ENCODE data around the gene KSR2.

Gene KSR2

DNA sequence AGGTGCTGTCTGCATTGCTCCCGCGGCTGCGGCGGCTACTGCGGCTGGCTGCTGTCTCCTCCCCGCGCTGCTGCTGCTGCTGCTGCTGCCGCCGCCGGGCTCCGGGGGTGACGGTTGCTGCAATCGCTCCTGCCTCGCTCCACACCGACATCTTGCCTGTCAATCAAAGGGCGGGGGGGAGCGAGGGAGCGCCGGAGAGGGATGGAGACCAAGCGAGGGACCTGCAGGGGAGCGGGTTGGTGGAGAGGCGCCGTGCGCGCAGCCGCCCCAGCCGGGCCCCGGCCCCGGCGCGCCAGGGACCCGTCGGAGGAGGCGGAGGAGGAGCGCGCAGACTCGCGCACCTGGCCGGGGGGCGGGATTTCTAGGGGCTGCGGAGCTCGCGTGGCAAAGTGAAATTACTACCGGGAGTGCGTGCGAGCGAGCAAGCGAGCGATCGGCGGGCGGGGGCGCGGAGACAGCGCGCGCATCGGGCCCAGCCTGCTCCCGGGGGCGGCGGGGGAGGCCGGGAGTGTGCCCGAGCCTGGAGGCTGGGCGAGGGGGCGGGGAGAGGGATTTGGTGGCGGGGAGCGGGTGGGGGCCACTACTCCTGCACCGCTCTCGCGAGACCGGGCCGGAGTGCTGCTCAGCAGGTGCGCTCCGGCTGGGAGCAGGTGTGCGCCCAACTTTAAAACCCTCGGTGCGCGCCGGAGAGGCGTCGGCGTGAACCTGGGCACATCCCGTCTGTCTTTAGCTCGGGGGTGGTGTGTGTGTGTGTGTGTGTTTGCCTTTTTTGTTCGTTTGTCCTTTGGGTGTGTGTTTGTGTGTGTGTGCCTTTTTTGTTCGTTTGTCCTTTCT lies at the start of gene KSR2:
KSR2 (minus strand) TSS at position 165 of the 834 bp plus-strand sequence. CDS start 735 bp downstream, outside the sequence.
- DNase-seq: peak; percentile 59 to 63

DNA sequence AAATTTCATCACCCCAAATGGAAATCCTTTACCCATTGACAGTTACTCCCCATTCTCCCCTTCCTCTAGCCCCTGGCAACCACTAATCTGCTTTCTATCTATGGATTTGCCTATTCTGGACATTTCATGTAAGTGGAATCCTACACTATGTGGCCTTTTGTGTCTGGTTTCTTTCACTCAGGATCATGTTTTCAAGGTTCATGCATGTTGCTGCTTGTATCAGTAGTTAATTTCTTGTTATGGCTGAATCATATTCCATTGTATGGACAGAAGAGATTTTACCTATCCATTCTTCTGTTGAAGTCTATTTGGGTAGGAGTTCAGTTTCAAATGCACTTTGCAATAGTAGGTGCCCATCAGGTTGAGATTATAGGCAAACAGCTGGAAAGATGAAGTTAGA lies 49.1 kb upstream of the KSR2 start:
- DNase-seq: no peak

DNA sequence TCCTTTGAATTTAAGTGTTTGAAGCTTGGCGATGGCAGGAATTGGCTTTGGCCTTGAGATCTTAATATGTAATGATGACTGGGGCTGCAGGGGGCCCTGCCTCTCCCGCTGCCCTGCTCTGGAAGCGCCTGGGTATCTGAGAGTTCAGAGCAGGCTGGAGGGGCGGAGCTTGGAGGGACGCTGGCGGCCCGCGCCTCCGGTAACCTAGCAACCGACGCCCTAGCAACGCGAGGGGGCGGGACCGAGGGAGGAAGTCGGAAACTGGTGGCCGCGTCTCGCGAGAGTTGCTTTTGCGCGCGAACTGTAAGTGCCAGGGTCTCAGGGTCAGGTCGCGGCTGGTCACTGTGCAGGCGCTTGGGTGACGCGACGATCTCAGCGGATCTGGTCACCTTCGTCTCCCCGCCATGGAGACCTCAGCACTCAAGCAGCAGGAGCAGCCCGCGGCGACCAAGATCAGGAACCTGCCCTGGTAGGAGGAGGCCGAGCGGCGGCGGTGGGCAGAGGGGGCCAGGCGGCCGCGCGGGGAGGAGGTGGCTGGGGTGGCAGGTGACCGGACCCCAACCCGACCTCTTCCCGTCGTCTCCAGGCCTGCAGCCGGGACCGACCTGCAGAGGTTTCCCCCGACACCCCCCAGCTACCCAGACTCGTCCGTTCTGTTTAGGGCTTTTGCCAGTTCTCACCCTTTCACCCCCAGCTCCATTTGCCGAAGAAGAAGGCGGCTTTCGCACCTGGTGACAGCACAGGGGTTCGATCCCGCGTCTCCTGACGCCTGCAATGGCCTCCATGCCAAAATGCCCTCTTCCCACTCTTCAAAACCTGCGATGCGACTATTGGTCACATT lies 47.9 kb upstream of the KSR2 start, which contains the start of gene RFC5:
RFC5 (plus strand) TSS at position 280 of the 841 bp plus-strand sequence; CDS start at position 405, 125 bp downstream.
- DNase-seq: peak; percentile 98

DNA sequence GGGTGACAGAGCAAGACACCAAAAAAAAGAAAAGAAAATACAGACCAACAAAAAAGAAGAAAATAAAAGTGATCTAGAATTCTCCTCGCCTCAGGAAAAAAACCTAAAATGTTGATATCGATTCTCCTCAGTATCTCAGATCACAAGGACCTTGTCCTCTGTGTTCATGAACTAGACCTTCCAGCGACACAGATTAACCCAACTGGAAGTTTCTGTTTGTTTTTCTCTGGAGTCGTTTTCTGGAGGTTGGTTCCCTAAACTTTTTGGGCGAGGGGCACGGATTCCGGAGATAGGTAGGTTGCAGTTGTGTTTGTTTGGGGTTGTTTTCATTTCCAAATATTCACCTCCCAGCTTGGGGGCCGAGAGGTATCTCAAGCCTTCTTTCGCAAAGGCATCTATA lies 47.2 kb upstream of the KSR2 start:
- no peak for DNase-seq

DNA sequence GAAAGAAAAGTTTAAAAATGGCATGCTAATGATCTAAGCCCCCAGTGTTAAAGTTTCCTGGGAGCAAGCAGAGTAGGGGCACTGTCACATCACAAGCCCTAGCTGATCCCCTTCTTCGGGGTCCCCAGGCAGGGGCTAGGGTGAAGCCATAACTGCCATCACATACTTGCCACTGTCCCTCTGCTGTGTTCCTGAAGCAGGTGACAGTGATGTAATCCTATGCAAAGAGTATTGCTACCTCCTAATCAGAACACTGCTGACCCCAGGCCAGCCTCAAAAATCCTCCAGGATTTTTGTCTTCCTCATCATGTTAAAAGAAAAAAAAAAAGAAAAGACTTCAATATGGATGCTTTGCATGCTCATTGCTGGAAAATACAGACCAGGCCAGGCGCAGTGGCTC lies 46.5 kb upstream of the KSR2 start:
- no peak for DNase-seq

DNA sequence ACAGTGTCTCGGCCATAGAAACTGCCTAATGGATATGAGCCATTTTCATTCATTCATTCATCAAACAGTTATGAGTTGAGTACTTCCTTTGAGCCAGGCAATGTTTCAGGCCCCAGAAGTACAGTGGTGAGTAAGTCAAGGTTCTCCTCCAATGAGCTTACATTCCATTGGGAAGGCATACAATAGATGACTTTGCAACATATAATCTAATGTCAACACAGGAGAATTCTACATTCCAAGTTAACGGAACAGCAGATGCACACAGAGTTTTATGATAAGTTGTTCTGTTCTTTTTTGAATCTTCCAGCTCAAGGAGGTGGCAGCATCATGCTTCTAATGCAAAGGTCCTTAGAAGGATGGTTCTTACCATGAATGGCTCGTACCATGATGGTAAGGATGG lies 44.5 kb upstream of the KSR2 start:
- no peak for DNase-seq

DNA sequence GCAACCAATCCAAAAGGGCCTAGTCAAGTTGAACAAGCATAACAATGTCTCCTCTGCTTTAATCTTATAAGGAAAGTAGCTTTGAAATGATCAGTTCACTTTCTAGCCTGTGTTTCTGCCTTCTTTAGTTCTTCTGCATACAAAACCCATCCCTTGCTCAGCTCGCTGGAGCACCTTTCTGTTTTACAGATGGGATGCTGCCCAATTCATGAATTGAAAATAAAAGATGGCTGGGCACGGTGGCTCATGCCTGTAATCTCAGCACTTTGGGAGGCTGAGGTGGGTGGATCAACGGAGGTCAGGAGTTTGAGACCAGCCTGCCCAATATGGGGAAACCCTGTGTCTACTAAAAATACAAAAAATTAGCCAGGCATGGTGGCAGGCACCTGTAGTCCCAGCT lies 43.2 kb upstream of the KSR2 start:
- DNase-seq: no peak

DNA sequence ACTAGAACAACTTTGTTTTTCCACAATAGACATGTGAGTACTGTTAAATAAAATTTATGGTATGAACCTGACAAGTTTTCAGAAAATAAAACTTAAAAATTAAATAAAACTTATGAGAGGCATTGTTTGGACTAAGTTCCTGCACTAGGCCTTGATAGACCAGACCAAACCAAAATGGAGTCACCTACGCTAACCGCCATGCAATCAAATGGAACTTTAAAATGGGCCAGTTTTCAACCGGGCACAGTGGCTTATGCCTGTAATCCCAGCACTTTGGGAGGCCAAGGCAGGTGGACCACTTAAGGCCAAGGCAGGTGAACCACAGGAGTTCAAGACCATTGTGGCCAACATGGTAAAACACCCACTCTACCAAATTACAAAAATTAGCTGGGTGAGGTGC lies 42.6 kb upstream of the KSR2 start:
- DNase-seq: no peak

DNA sequence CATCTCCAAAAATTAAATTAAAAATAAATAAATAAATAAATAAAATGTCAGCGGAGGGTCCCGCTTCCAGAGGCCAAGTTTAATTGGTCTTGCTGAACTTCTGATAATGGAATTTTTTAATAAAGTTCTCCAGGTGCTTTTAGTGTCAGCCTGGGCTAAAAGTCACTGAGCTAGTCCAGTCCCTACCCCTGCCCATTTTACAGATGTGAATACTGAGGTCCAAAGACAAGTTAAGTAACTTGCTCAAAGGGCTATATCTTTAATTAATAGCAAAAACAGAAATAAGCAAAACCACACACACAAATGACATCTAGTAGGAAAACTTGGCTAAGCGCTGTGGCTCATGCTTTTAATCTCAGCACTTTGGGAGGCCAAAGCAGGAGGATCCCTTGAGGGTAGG lies 42.1 kb upstream of the KSR2 start:
- no peak for DNase-seq

DNA sequence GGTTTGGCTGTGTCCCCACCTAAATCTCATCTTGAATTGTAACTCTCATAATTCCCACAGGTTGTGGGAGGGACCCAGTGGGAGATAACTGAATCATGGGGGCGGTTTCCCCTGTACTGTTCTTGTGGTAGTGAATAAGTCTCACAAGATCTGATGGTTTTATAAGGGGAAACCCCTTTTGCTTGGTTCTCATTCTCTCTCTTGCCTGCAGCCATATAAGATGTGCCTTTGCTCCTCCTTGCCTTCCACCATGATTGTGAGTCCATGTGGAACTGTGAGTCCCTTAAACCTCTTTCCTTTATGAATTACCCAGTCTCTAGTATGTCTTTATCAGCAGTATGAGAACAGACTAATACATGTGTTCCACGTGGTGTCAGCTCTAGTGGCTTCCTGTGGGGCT lies 31.0 kb upstream of the KSR2 start:
- peak in 1 of 2 experiments; percentile 12 for DNase-seq

DNA sequence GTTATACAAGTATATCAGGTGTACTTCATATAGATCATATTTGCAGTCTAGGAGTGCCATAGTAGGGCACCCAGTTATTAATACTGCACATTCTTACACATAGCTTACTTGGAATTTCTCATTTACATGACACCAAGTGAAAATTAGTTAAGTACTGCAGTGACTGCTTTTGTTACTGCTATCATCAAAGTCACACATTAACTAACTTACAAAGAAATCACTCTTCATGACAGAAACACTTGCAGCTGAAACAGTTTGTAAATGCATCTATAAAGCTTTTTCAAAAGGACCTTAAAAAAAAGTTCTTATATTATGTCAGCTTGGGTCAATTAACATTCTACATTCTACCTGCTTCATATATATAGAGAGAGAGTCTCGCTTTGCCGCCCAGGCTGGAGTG lies 29.9 kb upstream of the KSR2 start:
- no peak for DNase-seq

DNA sequence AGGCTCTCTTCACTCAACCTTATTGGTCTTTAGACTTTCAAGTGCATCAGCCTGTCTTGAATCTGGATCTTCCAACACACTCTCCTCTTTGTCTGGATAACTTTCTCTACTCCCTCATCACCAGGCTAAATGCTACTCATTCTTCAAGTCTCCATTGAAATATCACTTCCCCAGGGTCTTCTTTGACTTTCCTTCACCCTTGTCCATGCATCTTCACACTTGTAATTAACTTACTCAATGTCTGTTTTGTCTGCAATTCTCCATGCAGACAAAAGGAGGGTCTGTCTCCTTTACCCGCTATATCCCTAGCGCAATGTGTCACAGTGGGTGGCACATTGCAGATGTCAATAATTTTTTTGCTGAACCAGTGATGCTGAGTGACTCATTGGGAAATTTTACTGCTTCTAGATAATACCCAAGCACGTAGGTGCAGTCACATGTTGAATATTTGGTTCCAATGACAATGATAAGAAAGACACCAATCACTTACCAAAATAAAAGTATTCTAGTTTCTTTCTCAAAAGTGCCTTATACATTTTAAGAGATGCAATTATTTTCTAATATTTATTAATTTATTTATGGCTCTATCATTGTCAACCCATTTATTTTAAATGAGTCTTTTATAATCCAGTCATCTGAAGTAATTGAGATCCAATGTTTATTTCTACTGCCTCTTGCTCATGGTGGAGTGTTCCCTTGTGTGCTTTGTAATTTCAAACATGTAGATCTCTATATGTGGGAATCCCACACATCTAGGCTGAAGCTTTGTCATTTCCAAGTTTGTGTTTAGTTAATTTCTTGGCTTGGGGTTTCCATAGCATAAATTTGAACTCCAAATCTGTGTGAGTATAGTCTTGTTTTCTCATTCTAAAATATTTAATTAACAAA lies 26.0 kb upstream of the KSR2 start:
- no peak for DNase-seq

DNA sequence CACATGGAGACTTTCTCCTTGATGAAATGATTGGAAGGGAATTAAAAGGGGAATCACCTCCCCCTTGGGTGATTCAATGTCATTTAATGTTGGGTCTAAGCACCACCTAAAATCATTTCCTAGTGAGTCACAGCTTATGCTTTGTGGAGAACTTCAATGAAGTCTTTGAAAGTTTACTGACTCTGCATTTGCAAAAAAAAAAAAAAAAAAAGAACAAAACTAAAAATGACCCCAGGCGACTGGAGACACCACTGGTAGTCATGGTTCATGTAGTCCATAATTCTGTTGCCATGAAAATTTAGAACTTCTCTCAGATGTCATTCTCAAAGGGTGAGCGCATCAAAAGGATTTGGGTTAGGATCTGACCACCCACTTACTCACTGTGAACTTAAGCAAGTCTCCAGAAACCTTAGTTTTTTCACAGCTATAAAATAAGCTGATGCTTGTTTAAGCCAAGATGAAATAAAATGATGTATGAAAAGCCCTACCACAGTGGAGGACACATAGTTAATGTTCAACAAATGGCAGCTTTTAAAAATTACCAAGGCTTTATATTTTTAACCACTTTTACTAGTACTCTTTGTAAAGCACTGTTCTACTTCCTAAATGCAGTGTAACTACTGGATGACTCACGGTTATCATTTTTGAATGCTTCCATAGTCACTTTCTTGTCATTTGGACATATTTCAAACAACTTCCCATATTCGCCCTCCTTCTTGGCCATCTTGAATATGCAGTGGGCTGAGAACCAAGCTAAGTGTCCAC lies 18.1 kb upstream of the KSR2 start:
- DNase-seq: no peak

DNA sequence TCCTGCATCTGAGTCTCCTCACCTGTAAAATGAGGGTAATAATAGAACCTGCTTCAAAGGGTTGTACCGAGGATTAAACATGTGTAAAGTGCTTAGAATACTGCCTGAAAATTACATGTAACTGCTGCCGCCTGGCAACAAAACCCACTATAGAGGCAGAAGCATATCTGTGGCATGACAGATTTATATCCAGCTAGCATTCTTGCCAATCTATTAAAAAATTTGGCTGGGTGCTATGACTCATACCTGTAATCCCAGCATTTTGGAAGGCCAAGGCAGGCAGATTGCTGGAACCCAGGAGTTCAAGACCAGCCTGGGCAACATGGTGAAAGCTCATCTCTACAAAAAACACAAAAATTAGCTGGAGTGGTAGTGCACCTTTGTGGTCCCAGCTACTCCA lies 16.4 kb upstream of the KSR2 start:
- DNase-seq: no peak

DNA sequence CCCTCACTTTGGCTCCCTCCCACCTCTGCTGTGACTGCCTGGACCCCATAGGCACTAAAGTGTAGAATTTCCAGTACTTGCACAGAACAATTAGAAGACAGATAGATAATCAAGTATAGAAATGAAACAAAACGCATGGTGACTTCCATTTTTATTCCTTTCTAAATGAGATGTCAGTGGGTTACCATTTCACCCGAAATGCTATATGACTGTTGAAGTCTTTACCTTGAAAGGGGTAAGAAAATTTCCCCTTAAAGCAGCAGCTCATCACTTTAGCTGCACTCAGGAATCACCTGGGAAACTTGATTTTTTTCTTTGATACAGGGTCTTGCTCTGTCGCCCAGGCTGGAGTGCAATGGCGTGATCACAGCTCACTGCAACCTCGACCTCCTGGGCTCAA lies 12.5 kb upstream of the KSR2 start:
- DNase-seq: no peak

DNA sequence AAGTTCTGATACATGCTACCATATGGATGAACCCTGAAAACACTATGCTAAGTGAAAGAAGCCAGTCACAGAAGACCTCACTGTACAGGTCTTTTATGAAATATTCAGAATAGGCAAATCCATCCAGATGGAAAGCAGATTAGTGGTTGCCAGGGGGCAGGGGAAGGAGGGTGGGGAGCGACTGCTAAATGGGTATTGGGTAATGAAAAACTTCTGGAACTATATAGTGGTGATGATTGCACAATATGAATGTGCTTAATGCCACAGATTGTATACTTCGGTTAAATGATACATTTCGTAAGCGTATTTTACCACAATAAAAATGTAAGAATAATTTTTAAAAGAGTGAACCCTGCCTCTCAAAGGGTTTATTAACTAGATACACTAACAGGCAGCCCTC lies 11.8 kb upstream of the KSR2 start:
- DNase-seq: no peak

DNA sequence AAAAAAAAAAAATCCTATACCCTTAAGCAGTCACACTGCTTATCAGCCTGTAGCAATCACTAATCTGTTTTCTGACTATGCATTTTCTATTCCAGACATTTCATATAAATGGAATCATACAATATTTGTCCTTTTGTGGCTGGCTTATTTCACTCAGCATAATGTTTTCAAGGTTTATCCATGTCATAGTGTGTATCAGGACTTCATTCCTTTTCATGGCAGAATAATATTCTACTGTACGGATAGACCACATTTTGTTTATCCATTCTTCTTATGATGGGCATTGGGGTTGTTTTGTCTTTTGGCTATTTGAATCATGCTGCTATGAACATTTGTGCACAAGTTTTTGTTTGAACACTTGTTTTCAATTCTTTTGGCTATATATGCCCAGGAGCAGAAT lies 8.6 kb upstream of the KSR2 start:
- DNase-seq: no peak

DNA sequence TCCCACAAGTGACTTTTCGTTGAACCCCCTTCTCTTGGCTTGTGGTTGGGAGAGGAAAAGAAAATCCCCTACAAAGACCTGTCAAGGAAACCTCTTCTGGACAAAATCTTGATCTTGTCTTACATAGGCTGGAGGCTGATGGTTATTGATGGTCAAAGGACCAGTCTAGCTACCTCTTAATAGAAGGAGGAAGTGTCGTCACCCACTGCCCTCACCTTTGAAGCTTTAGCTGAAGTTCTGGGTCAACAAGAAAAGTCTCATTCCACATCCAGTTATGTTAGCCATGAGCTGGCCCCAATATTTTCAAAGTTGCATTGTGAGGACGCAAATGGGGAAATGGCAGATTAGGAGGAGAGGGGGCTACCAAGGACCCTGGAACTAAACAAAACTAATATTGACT lies 6.2 kb upstream of the KSR2 start:
- no peak for DNase-seq

DNA sequence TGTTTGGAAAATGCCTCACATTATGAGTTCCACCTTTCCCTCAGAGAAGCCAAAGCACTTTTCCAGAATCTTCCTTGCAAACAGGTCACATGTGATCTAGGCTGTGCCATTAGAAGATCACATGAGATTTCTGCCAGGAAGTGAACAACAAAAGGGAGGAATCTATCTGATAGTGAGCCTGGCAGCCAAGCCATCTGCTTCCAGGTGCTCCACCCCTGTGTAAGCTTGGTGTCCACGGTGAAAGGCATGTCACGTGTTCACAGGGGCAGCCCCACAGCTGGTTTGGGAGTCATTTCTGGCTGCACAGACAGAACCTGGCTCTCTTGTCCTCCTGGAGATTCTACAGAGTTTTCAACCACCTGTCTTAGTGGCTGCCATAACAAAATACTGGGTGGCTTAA lies 3.5 kb upstream of the KSR2 start:
- no peak for DNase-seq

DNA sequence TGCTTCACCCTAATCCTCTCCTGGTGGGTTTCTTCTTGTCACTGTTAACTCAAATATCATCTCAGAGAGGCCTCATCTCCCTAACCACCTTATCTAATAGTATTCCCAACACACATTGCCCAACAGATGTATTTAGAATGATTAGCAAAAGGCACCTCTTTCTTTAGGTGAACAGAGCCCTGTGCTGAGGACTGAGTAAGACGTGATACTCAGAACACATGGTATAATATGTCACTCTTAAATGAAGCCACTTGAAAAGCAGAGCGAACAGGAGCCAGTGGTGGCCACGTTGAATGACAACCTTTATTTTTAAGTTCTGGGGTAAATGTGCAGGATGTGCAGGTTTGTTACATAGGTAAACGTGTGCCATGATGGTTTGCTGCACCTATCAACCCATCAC lies 1.5 kb upstream of the KSR2 start:
- DNase-seq: no peak

DNA sequence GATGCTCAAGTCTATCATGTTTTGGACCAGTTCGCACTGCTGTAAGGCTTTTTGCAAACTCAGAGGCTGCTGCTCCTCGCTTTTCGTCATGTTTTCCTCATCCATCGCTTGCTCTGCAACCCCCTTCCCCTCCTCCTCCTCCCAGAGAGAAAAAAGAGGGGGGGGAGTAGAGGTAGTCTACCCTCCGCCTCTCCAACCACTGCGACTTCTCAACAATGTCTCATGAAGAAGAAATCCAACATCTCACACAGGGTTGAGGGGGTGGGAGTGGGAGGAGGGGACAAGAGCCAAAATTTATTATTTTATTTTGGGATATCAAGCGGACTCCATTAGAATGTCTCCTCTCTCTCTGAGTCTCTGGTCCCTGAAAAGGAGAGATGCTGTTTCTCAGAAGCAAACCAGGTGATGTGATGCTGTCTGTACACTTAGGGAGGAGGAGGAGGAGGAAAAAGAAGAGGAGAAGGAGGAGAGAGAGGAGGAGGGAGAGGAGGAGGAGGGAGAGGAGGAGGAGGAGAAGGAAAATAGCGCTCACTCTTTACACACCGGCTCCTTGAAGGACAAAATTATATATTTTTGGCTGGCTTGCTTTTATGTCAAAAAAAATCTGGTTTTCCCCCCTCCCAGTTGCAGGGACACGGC lies 520 bp downstream of the KSR2 start:
- DNase-seq: no peak

DNA sequence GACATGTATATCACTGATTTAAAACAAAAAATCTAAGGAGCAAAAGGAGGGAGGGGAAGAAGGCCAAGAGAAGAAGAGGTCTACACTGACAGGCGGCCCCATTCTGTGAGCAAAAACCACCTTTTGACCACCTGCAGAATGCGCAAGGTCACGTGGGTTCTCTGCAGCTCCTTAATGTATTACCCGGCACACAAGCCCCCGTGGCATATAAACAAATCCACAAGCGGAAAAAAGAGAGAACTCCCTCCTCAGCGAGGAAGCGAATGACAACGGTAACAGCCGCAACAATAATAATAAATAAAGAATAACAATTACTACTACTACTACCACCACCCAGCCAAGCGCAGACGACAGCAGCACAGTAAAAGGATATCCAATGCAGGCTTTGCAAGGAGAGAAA lies 1.3 kb downstream of the KSR2 start:
- no peak for DNase-seq

All from activated CD4-positive, alpha-beta T cell treated with anti-CD3 and anti-CD28 coated beads, Interleukin-2, amount 50 U/mL, for 48 hours (primary cell).